ENCODE measurements around the gene F2RL2.
A peak's percentile ranks its signal among the peaks of the same experiment; 100 is the strongest.

The F2RL2 gene

GRCh38 chr5:76622973-76623596 is at the start of gene F2RL2:
TSS of gene F2RL2 (minus strand) at chr5:76623403. CDS start at chr5:76623230, 173 bp downstream.
- H3K36me3 Mint-ChIP-seq (ENCODE audit: low read depth), result peaks cover 7% of the 10 kb centered on the region

DNA sequence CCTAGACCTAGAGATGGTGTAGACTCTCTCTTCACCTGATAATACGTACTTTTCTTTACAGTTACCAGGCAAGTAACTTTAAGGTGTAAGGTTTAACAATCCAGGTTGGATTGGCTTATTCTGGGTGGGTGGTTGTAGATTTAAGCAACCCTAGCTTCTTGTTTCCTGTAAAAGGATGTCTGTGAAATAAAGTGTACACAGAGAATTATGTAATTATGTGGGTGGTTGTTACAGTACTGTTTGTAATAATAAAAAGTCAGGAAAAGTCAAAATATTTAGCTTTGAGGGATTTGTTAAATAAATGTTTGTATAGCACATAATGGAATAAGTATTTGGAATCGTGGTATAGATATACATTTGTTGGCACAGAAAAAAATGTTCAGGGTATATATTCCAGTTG is 49.0 kb upstream of the F2RL2 start:
- Mint-ChIP-seq H3K27ac (no peak overlapping the region), H3K9me3 (no peaks in the 10 kb centered on the region), H3K36me3 (ENCODE audit: low read depth) (peaks cover 32% of the 10 kb centered on the region), H3K4me1 (peaks cover 6% of the 10 kb centered on the region), H3K27me3 (ENCODE audit: low read depth) (no peaks in the 10 kb centered on the region), H3K4me3 (no peak overlapping the region)
- TF ChIP-seq, protein P1, sequence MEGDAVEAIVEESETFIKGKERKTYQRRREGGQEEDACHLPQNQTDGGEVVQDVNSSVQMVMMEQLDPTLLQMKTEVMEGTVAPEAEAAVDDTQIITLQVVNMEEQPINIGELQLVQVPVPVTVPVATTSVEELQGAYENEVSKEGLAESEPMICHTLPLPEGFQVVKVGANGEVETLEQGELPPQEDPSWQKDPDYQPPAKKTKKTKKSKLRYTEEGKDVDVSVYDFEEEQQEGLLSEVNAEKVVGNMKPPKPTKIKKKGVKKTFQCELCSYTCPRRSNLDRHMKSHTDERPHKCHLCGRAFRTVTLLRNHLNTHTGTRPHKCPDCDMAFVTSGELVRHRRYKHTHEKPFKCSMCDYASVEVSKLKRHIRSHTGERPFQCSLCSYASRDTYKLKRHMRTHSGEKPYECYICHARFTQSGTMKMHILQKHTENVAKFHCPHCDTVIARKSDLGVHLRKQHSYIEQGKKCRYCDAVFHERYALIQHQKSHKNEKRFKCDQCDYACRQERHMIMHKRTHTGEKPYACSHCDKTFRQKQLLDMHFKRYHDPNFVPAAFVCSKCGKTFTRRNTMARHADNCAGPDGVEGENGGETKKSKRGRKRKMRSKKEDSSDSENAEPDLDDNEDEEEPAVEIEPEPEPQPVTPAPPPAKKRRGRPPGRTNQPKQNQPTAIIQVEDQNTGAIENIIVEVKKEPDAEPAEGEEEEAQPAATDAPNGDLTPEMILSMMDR (IDR thresholded peaks at IDR 0.05; ENCODE audit: unreplicated experiment in 3 of 3), result no peak

More at GRCh38 chr5:76622973-76623596, at the start of gene F2RL2:
- Mint-ChIP-seq H3K4me1 (peaks cover 29% of the 10 kb centered on the region), H3K27me3 (ENCODE audit: low read depth) (no peaks in the 10 kb centered on the region), H3K27ac (peak within 1 kb of the TSS; percentile 59 to 85 (median 85)), H3K4me3 (peak within 1 kb of the TSS; percentile 10 to 61 (median 56)), H3K9me3 (no peaks in the 10 kb centered on the region)
- TF ChIP-seq, protein P1 (IDR thresholded peaks at IDR 0.05; ENCODE audit: unreplicated experiment in 3 of 3), result no peak

- no peak overlapping the region for H3K4me3 Mint-ChIP-seq
- no peaks in the 10 kb centered on the region for H3K27me3 Mint-ChIP-seq (ENCODE audit: low read depth)
- H3K27ac Mint-ChIP-seq, result peak overlapping the region in 1 of 3 experiments; percentile 48
- peaks cover 36% of the 10 kb centered on the region for H3K36me3 Mint-ChIP-seq (ENCODE audit: low read depth)
- H3K9me3 Mint-ChIP-seq, result no peaks in the 10 kb centered on the region
- H3K4me1 Mint-ChIP-seq, result peaks cover 6% of the 10 kb centered on the region
- TF ChIP-seq, protein P1 (IDR thresholded peaks at IDR 0.05; ENCODE audit: unreplicated experiment in 3 of 3), result no peak
Measured at GRCh38 chr5:76670508-76670907, 47.3 kb upstream of the F2RL2 start.

- TF ChIP-seq, protein P1 (IDR thresholded peaks at IDR 0.05; ENCODE audit: unreplicated experiment in 3 of 3), result no peak
- H3K27me3 Mint-ChIP-seq (ENCODE audit: low read depth), result no peaks in the 10 kb centered on the region
- peaks cover 36% of the 10 kb centered on the region for H3K36me3 Mint-ChIP-seq (ENCODE audit: low read depth)
- H3K9me3 Mint-ChIP-seq, result no peaks in the 10 kb centered on the region
- H3K4me3 Mint-ChIP-seq, result no peak overlapping the region
- peaks cover under 1% of the 10 kb centered on the region for H3K4me1 Mint-ChIP-seq
- H3K27ac Mint-ChIP-seq, result no peak overlapping the region
Measured at GRCh38 chr5:76669245-76669644, 46.0 kb upstream of the F2RL2 start.

- TF ChIP-seq, protein P1 (IDR thresholded peaks at IDR 0.05; ENCODE audit: unreplicated experiment in 3 of 3), result no peak
- Mint-ChIP-seq H3K36me3 (ENCODE audit: low read depth) (peaks cover 43% of the 10 kb centered on the region), H3K27me3 (ENCODE audit: low read depth) (no peaks in the 10 kb centered on the region), H3K9me3 (no peaks in the 10 kb centered on the region), H3K27ac (no peak overlapping the region), H3K4me3 (no peak overlapping the region), H3K4me1 (no peaks in the 10 kb centered on the region)
Measured at GRCh38 chr5:76667495-76667894, 44.3 kb upstream of the F2RL2 start.

DNA sequence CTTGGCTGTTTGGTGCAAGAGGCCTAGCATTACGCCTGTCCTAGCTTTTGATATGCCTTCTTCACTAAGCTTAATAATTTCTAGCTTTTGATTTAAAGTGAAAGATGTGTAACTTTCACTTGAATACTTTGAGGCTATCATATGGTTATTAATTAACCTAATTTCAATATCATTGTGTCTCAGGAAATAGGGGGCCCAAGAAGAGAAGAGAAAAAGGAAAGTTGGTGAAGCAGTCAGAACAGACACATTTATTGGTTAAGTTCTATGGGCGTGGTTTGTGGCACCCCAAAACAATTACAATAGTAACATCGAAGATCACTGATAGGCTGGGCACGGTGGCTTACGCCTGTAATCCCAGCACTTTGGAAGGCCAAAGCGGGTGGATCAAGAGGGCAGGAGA is 40.9 kb upstream of the F2RL2 start:
- H3K36me3 Mint-ChIP-seq (ENCODE audit: low read depth), result peaks cover 32% of the 10 kb centered on the region
- peak overlapping the region; percentile 76 to 84 (median 77) for H3K27ac Mint-ChIP-seq
- H3K9me3 Mint-ChIP-seq, result no peaks in the 10 kb centered on the region
- no peak overlapping the region for H3K4me3 Mint-ChIP-seq
- H3K4me1 Mint-ChIP-seq, result no peaks in the 10 kb centered on the region
- no peaks in the 10 kb centered on the region for H3K27me3 Mint-ChIP-seq (ENCODE audit: low read depth)
- TF ChIP-seq, protein P1 (IDR thresholded peaks at IDR 0.05; ENCODE audit: unreplicated experiment in 3 of 3), result no peak

Data from nephron (organoid).